K562 (cell line): ENCODE data around the gene FSTL4. TPM values are rescaled to one million over a fixed set of nuclear protein-coding genes. Genes with fewer than 3 reads are reported as not detected.

Experiments
- ATAC-seq: fragments of 200-7000 bp; cut with Tn5 transposase; 3 replicates; pipeline ENCODE4 v1.9.1; 2020; ENCODE audit warnings: moderate library complexity
- BruUV-seq: library from RNA; stranded (reverse); fragments of 400-500 nt; replicated peaks from 2 replicates; lab custom pipeline; 2021; lab: Mats Ljungman, UMichigan
- CTCF ChIA-PET: fragments of 300-600 bp; formaldehyde crosslinking; extraction: SDS; loops from one replicate; lab custom pipeline; 2021; ENCODE audit warnings: low intra/inter-chr PET ratio; lab: Yijun Ruan, JAX
- POLR2A ChIA-PET: fragments of 300-600, 350-650 bp; sonication (Branson Sonifier 250); formaldehyde crosslinking; extraction: SDS; loops from one replicate; lab custom pipeline; 2021; ENCODE audit warnings: antibody characterized with exemption, inconsistent platforms; lab: Yijun Ruan, JAX
- DNase-seq, 4 experiments: peaks; one replicate each; pipeline versions ENCODE4 v3.0.0 to v3.0.0-alpha.2; 2011 to 2018; ENCODE audit warnings: low spot score in 3 of 4, mixed read lengths in 3 of 4; ENCODE audit errors: extremely low read depth in 1 of 4
- FAIRE-seq: peaks from 2 replicates; lab custom pipeline; 2011; peaks lifted over from hg19 to GRCh38; lab: Jason Lieb, UNC
- H2AFZ ChIP-seq: 2 replicates; pipeline ENCODE4 v1.6.0; 2011; ENCODE audit warnings: low read depth, low read length, control low read depth, inconsistent platforms
- H3K27ac ChIP-seq: fragments of 200-600 bp; 3 replicates; pipeline ENCODE4 v1.8.0; 2011; ENCODE audit warnings: low read depth, mild to moderate bottlenecking, control low read depth, inconsistent platforms, low read length, moderate library complexity, mixed read lengths; ENCODE audit errors: extremely low read depth
- H3K27me3 ChIP-seq, 2 experiments: fragments of 300-600 bp in 1 of 2; 2 replicates in 1 of 2; 3 replicates in 1 of 2; pipeline versions ENCODE4 v1.6.0 to v1.8.0; 2011; ENCODE audit warnings: inconsistent platforms in 2 of 2, low read length in 2 of 2, mild to moderate bottlenecking in 1 of 2, mixed read lengths in 1 of 2, moderate library complexity in 1 of 2; ENCODE audit not compliant: control insufficient read depth in 2 of 2, insufficient read depth in 2 of 2
- H3K36me3 ChIP-seq: fragments of 300-600 bp; 3 replicates; pipeline ENCODE4 v1.8.0; 2011; ENCODE audit warnings: mild to moderate bottlenecking, low read length, inconsistent platforms; ENCODE audit not compliant: control insufficient read depth, insufficient read depth
- H3K4me1 ChIP-seq, 2 experiments: fragments of 200-600 bp in 1 of 2; replicated peaks in 1 of 2; 2 replicates in 1 of 2; 3 replicates in 1 of 2; pipeline versions ENCODE4 v1.5.1 to v1.8.0; 2011; ENCODE audit warnings: inconsistent platforms in 2 of 2, low read length in 2 of 2, mild to moderate bottlenecking in 1 of 2, mixed read lengths in 1 of 2, moderate library complexity in 1 of 2; ENCODE audit not compliant: control insufficient read depth in 2 of 2, insufficient read depth in 2 of 2
- H3K4me2 ChIP-seq: 2 replicates; pipeline ENCODE4 v1.6.1; 2011; ENCODE audit warnings: low read length, control low read depth, inconsistent platforms, mixed read lengths; ENCODE audit not compliant: insufficient read depth
- H3K4me3 ChIP-seq: fragments of 200-600 bp; sonication (generic), shearing (Covaris generic); 2 replicates; pipeline ENCODE4 v1.5.1; 2016; ENCODE audit warnings: control low read depth, inconsistent platforms
- H3K79me2 ChIP-seq: fragments of 200-600 bp; 3 replicates; pipeline ENCODE4 v1.8.0; 2011; ENCODE audit warnings: low read length, inconsistent platforms; ENCODE audit not compliant: control insufficient read depth, insufficient read depth
- H3K9ac ChIP-seq, 2 experiments: 2 replicates each; pipeline versions ENCODE4 v1.6.0 to v1.6.1; 2011; ENCODE audit warnings: low read depth in 2 of 2, low read length in 2 of 2, control low read depth in 1 of 2, inconsistent platforms in 1 of 2, mild to moderate bottlenecking in 1 of 2, mixed read lengths in 1 of 2; ENCODE audit not compliant: insufficient read depth in 1 of 2
- H3K9me1 ChIP-seq: one replicate; pipeline ENCODE4 v1.6.0; 2011; ENCODE audit warnings: inconsistent platforms, mild to moderate bottlenecking, low read length, moderate library complexity; ENCODE audit not compliant: control insufficient read depth, insufficient read depth
- H3K9me3 ChIP-seq: replicated peaks from 2 replicates; pipeline ENCODE4 v1.5.1; 2011; ENCODE audit warnings: low read depth, low read length, inconsistent platforms; ENCODE audit not compliant: control insufficient read depth, insufficient read depth
- H4K20me1 ChIP-seq: replicated peaks from 2 replicates; pipeline ENCODE4 v1.6.1; 2011; ENCODE audit warnings: low read length, inconsistent platforms, mixed read lengths; ENCODE audit not compliant: control insufficient read depth, insufficient read depth
- CREBBP ChIP-seq: IDR thresholded peaks from one replicate; pipeline ENCODE4 v1.6.1; 2012; ENCODE audit warnings: low read depth, mild to moderate bottlenecking, control low read depth, inconsistent platforms, low read length
- DNMT1 ChIP-seq: fragments of 450-650 bp; IDR thresholded peaks from 2 replicates; pipeline ENCODE4 v1.6.1; 2016; ENCODE audit warnings: antibody characterized with exemption, mild to moderate bottlenecking
- GABPB2 ChIP-seq: fragments of 250-450 bp; sonication (Bioruptor Pico); conservative IDR thresholded peaks from 2 replicates; pipeline ENCODE4 v1.5.1; 2021; ENCODE audit warnings: mild to moderate bottlenecking
- GTF2A2 ChIP-seq: IDR thresholded peaks from 2 replicates; pipeline ENCODE4 v1.6.1; 2016; ENCODE audit warnings: mild to moderate bottlenecking, missing genetic modification characterization, missing compliant biosample characterization
- HDAC3 ChIP-seq: fragments of 450-650 bp; IDR thresholded peaks from 2 replicates; pipeline ENCODE4 v1.6.1; 2018; ENCODE audit warnings: borderline replicate concordance, mild to moderate bottlenecking, moderate library complexity; ENCODE audit not compliant: partially characterized antibody
- HDGF ChIP-seq: fragments of 450-650 bp; IDR thresholded peaks from 2 replicates; pipeline ENCODE4 v1.6.1; 2016
- KLF6 ChIP-seq: fragments of 250-450 bp; sonication (Bioruptor Pico); IDR thresholded peaks from 2 replicates; pipeline ENCODE4 v1.4.0; 2020; ENCODE audit warnings: mild to moderate bottlenecking, moderate library complexity, borderline replicate concordance
- PHB ChIP-seq: fragments of 250-450 bp; sonication (Bioruptor Pico); IDR thresholded peaks from 2 replicates; pipeline ENCODE4 v1.5.0; 2021
- TEAD1 ChIP-seq, 2 experiments: fragments of 450-650 bp in 1 of 2; sonication (generic) in 1 of 2; formaldehyde crosslinking; IDR thresholded peaks; 2 replicates each; pipeline versions ENCODE4 v1.4.0 to v1.8.0; 2020 to 2022; ENCODE audit warnings: mild to moderate bottlenecking in 2 of 2, missing genetic modification reagents in 1 of 2
- THRB ChIP-seq: fragments of 450-650 bp; formaldehyde crosslinking; conservative IDR thresholded peaks from 2 replicates; pipeline ENCODE4 v1.4.0; 2022; ENCODE audit warnings: mild to moderate bottlenecking, missing genetic modification characterization
- ZBTB17 ChIP-seq: fragments of 450-650 bp; formaldehyde crosslinking; IDR thresholded peaks from 2 replicates; pipeline ENCODE4 v1.4.0; 2020; ENCODE audit warnings: mild to moderate bottlenecking
- ZC3H8 ChIP-seq: fragments of 450-650 bp; IDR thresholded peaks from 2 replicates; pipeline ENCODE4 v1.6.1; 2017
- ZNF561 ChIP-seq: fragments of 450-650 bp; formaldehyde crosslinking; conservative IDR thresholded peaks from 2 replicates; pipeline ENCODE4 v1.4.0; 2020; ENCODE audit warnings: mild to moderate bottlenecking, moderate library complexity
- ZNF655 ChIP-seq: fragments of 250-450 bp; sonication (Bioruptor Pico); IDR thresholded peaks from 2 replicates; pipeline ENCODE4 v1.5.0; 2021
- WGBS: fragments of 100-300 bp; shearing (Covaris generic); methylation state at CpG from one replicate; pipeline ENCODE4 v1.1.6; 2016; ENCODE audit warnings: low coverage, mixed read lengths; ENCODE audit not compliant: insufficient coverage; ENCODE audit errors: missing lambda C conversion rate; 5-methylcytosine and 5-hydroxymethylcytosine counted together
- in situ Hi-C: fragments of 300-500 bp; cut with MboI; formaldehyde crosslinking; loops from 4 replicates; pipeline ENCODE4 v1.15.0; 2018; ENCODE audit warnings: inconsistent platforms, mixed read lengths
- intact Hi-C: fragments of 100-400 bp; cut with micrococcal nuclease; formaldehyde crosslinking; loops from 2 replicates; pipeline ENCODE4 v1.14.2; 2022
- polyA plus RNA-seq, 8 experiments: library from polyadenylated mRNA; depleted of rRNA in 4 of 8; stranded (reverse) in 5 of 8; unstranded in 3 of 8; fragments of >200 nt; fragmentation: Nextera tagmentation in 2 of 8; fragmentation: Illumina TruSeq in 1 of 8; extraction: Ambion mirVana in 2 of 8; extraction: Trizol in 1 of 8; gene quantifications; 2 replicates each; pipeline versions ENCODE4 v1.2.1 to v1.2.3, GENCODE V29; 2011 to 2014; ENCODE audit warnings: inconsistent platforms in 1 of 8, missing spikeins in 1 of 8
- total RNA-seq, 7 experiments: library from RNA; depleted of rRNA in 6 of 7; stranded (reverse); fragments of >200 nt in 6 of 7; fragmentation: Illumina TruSeq in 2 of 7; extraction: Trizol in 2 of 7; gene quantifications; 2 replicates each; pipeline versions ENCODE4 v1.2.1 to v1.2.3, GENCODE V29; 2011 to 2021; ENCODE audit warnings: low replicate concordance in 1 of 7
- TF ChIP-seq, protein P1 (sequence below), 2 experiments: fragments of 200-800 bp in 1 of 2; sonication (Bioruptor generic) in 1 of 2; sonication (generic) in 1 of 2; formaldehyde crosslinking in 1 of 2; IDR thresholded peaks in 1 of 2; conservative IDR thresholded peaks in 1 of 2; 2 replicates each; pipeline versions ENCODE4 v1.5.0 to v1.6.1; 2016 to 2020; ENCODE audit warnings: missing compliant biosample characterization in 1 of 2, missing genetic modification characterization in 1 of 2, missing genetic modification reagents in 1 of 2

Gene FSTL4
- total and polyA plus RNA-seq, 9 of the 15 experiments (the other 6 are each of a cell fraction or from before 2014, with no cell fraction given) = 0.08 to 0.18 (median 0.10) TPM; not detected in 5

DNA sequence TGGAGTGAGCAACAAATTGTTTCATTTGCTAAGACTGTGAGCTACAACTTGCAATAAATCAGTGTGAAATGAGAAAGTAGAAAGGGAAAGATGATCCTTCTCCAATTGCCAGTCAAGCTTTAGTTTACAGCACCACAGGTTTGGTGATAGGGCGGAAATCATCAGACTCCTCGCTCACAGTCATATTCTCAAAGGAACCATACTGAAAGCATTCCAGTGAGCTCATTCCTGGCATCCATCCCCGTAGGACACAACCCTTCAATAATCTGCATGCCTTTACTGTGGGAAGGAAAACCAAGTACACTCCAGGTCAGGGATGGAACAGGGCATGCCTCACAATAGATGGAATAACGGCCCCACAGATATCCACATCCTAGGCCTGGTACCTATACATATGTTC lies 80.7 kb downstream of the FSTL4 start (continued):
- TF ChIP-seq GTF2A2 (tag) (no peak), ZC3H8 (no peak), CREBBP (no peak)

DNA sequence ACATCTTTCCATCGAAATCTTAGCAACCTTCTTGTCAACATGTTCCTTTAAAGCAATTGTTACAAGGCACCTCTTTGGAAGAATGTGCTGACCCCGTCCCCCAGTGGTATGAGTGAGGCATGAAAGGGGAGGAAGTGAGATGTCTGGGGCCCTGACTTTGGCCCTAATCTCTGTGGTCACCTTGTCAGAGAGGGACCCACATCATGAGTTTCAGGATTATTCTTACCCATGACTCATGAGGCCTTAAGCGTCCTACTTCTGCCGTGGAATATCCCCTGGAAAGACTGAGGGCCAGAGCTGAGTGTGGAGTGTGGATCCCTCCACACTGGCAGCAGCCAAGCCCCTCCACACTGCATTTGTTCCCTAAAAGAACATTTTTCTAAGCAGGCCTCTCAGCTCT lies 81.2 kb downstream of the FSTL4 start:
- WGBS = 0% methylated on average over 4 of the region's 4 CpGs
- Histone ChIP-seq H3K9me1 (no peaks in the 10 kb centered on the region), H3K4me3 (no peak overlapping the region), H3K27me3 (peaks cover 2 to 37% of the 10 kb centered on the region in 2 experiments; a peak in 4 of 5 replicates), H2AFZ (no peak overlapping the region), H3K4me1 (peaks cover 3% of the 10 kb centered on the region in 2 experiments; a peak in 2 of 5 replicates), H4K20me1 (no peaks in the 10 kb centered on the region), H3K27ac (no peak overlapping the region), H3K9me3 (no peaks in the 10 kb centered on the region), H3K36me3 (no peaks in the 10 kb centered on the region), H3K9ac (no peak overlapping the region; a peak in 1 of 4 replicates), H3K79me2 (no peaks in the 10 kb centered on the region), H3K4me2 (no peak overlapping the region)
- ATAC-seq (no peak), FAIRE-seq (no peak), DNase-seq (no peak)
- intact Hi-C loops = no loop called here
- BruUV-seq = no TSS peak
- ChIA-PET CTCF (no interaction called here), POLR2A (no interaction called here)
- in situ Hi-C loops = no loop called here
- TF ChIP-seq, protein P1, sequence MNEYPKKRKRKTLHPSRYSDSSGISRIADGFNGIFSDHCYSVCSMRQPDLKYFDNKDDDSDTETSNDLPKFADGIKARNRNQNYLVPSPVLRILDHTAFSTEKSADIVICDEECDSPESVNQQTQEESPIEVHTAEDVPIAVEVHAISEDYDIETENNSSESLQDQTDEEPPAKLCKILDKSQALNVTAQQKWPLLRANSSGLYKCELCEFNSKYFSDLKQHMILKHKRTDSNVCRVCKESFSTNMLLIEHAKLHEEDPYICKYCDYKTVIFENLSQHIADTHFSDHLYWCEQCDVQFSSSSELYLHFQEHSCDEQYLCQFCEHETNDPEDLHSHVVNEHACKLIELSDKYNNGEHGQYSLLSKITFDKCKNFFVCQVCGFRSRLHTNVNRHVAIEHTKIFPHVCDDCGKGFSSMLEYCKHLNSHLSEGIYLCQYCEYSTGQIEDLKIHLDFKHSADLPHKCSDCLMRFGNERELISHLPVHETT (CRISPR knock-in tag; conservative IDR thresholded peaks at IDR 0.05 in 1 of 2, IDR thresholded peaks at IDR 0.05 in 1 of 2) = no peak
- no peak for TF ChIP-seq TEAD1 (CRISPR knock-in tag; IDR thresholded peaks at IDR 0.05)
- TF ChIP-seq KLF6 = no peak
- TF ChIP-seq HDAC3 = no peak
- no peak for TF ChIP-seq GABPB2 (CRISPR knock-in tag)
- no peak for TF ChIP-seq HDGF
- TF ChIP-seq THRB (CRISPR knock-in tag) = no peak
- no peak for TF ChIP-seq PHB (CRISPR knock-in tag)
- no peak for TF ChIP-seq ZNF561 (CRISPR knock-in tag)
- TF ChIP-seq ZNF655 (CRISPR knock-in tag) = no peak
- TF ChIP-seq DNMT1 = no peak
- TF ChIP-seq ZBTB17 (CRISPR knock-in tag) = no peak
